ENCODE measurements around the gene GPD1.

Gene GPD1

GRCh38 chr12:50117057-50117622 lies 13.3 kb downstream of the GPD1 start:
- Histone ChIP-seq H3K4me1 (ENCODE audit: control insufficient read depth in 5 of 5, insufficient read depth in 5 of 5, low read length in 5 of 5) (peaks cover 0 to 33% (median 22%) of the 10 kb centered on the region in 5 donors), H3K36me3 (ENCODE audit: control insufficient read depth in 5 of 5, insufficient read depth in 5 of 5, low read length in 5 of 5) (peaks cover 4 to 40% (median 39%) of the 10 kb centered on the region in 5 donors), H3K27ac (ENCODE audit: low read depth, low read length) (peak overlapping the region; percentile 37), H3K9me3 (ENCODE audit: control insufficient read depth in 5 of 5, low read length in 5 of 5) (no peaks in the 10 kb centered on the region), H3K4me3 (ENCODE audit: low read depth in 1 of 5, low read length in 5 of 5) (no peak overlapping the region), H3K9ac (ENCODE audit: low read length in 5 of 5) (peak overlapping the region in 1 of 5 donors; percentile 37), H3K27me3 (ENCODE audit: control insufficient read depth in 5 of 5, insufficient read depth in 4 of 5, low read length in 5 of 5) (no peaks in the 10 kb centered on the region)

DNA sequence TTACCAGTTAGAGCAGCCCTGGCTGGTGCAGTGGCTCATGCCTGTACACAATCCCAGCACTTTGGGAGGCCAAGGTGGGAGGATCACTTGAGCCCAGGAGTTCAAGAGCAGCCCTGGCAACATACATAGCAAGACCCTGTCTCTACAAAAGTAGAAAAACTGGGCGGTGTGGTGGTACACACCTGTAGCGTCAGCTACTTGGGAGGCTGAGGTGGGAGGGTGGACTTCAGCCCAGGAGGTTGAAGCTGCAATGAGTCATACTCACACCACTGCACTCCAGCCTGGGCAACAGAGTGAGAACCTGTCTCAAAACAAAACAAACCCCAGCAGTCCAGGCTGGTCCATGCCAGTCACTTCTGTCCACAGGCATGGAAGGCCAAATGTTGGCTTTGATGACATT lies 15.6 kb downstream of the GPD1 start:
- Histone ChIP-seq H3K9ac (ENCODE audit: low read length in 5 of 5) (no peak overlapping the region), H3K27ac (ENCODE audit: low read depth, low read length) (no peak overlapping the region), H3K36me3 (ENCODE audit: control insufficient read depth in 5 of 5, insufficient read depth in 5 of 5, low read length in 5 of 5) (peaks cover 4 to 52% (median 45%) of the 10 kb centered on the region in 5 donors)

GRCh38 chr12:50120521-50120920 lies 16.7 kb downstream of the GPD1 start:
- H3K4me3 ChIP-seq (ENCODE audit: low read depth in 1 of 5, low read length in 5 of 5): no peak overlapping the region
- H3K9me3 ChIP-seq (ENCODE audit: control insufficient read depth in 5 of 5, low read length in 5 of 5): no peaks in the 10 kb centered on the region
- no peak overlapping the region for H3K9ac ChIP-seq (ENCODE audit: low read length in 5 of 5)
- H3K27ac ChIP-seq (ENCODE audit: low read depth, low read length): no peak overlapping the region
- peaks cover 0 to 18% (median 14%) of the 10 kb centered on the region in 5 donors for H3K4me1 ChIP-seq (ENCODE audit: control insufficient read depth in 5 of 5, insufficient read depth in 5 of 5, low read length in 5 of 5)
- peaks cover 4 to 51% (median 43%) of the 10 kb centered on the region in 5 donors for H3K36me3 ChIP-seq (ENCODE audit: control insufficient read depth in 5 of 5, insufficient read depth in 5 of 5, low read length in 5 of 5)
- H3K27me3 ChIP-seq (ENCODE audit: control insufficient read depth in 5 of 5, insufficient read depth in 4 of 5, low read length in 5 of 5): no peaks in the 10 kb centered on the region

More for the DNA sequence above, 15.6 kb downstream of the GPD1 start:
- no peaks in the 10 kb centered on the region for H3K27me3 ChIP-seq (ENCODE audit: control insufficient read depth in 5 of 5, insufficient read depth in 4 of 5, low read length in 5 of 5)
- H3K9me3 ChIP-seq (ENCODE audit: control insufficient read depth in 5 of 5, low read length in 5 of 5): no peaks in the 10 kb centered on the region
- peaks cover 0 to 17% (median 7%) of the 10 kb centered on the region in 5 donors for H3K4me1 ChIP-seq (ENCODE audit: control insufficient read depth in 5 of 5, insufficient read depth in 5 of 5, low read length in 5 of 5)
- H3K4me3 ChIP-seq (ENCODE audit: low read depth in 1 of 5, low read length in 5 of 5): no peak overlapping the region

DNA sequence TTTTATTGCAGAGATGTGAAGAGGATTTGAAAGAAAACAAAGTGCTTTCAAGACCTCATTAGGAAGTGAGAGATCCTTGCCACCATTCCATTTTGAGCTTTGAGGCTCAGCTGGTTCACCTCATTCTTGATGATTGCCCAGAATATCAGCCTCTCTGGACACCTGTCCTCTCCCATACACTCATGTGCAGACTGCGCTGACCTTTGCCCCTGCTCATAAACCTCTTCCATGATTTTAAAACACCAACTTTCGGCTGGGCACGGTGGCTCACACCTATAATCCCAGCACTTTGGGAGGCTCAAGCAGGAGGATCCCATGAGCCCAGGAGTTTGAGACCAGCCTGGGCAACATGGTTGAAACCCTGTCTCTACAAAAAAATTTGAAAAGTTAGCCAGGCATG lies 17.1 kb downstream of the GPD1 start:
- no peak overlapping the region for H3K9ac ChIP-seq (ENCODE audit: low read length in 5 of 5)
- H3K27me3 ChIP-seq (ENCODE audit: control insufficient read depth in 5 of 5, insufficient read depth in 4 of 5, low read length in 5 of 5): no peaks in the 10 kb centered on the region
- no peaks in the 10 kb centered on the region for H3K9me3 ChIP-seq (ENCODE audit: control insufficient read depth in 5 of 5, low read length in 5 of 5)
- H3K4me1 ChIP-seq (ENCODE audit: control insufficient read depth in 5 of 5, insufficient read depth in 5 of 5, low read length in 5 of 5): peaks cover 0 to 20% (median 12%) of the 10 kb centered on the region in 5 donors
- H3K4me3 ChIP-seq (ENCODE audit: low read depth in 1 of 5, low read length in 5 of 5): no peak overlapping the region
- H3K27ac ChIP-seq (ENCODE audit: low read depth, low read length): no peak overlapping the region
- H3K36me3 ChIP-seq (ENCODE audit: control insufficient read depth in 5 of 5, insufficient read depth in 5 of 5, low read length in 5 of 5): peaks cover 7 to 49% (median 39%) of the 10 kb centered on the region in 5 donors

GRCh38 chr12:50121641-50122040 lies 17.8 kb downstream of the GPD1 start:
- Histone ChIP-seq H3K36me3 (ENCODE audit: control insufficient read depth in 5 of 5, insufficient read depth in 5 of 5, low read length in 5 of 5) (peaks cover 7 to 46% (median 36%) of the 10 kb centered on the region in 5 donors), H3K4me3 (ENCODE audit: low read depth in 1 of 5, low read length in 5 of 5) (no peak overlapping the region)

GRCh38 chr12:50123203-50123602 lies 19.4 kb downstream of the GPD1 start:
- H3K4me3 ChIP-seq (ENCODE audit: low read depth in 1 of 5, low read length in 5 of 5): no peak overlapping the region
- peaks cover 7 to 56% (median 44%) of the 10 kb centered on the region in 5 donors for H3K36me3 ChIP-seq (ENCODE audit: control insufficient read depth in 5 of 5, insufficient read depth in 5 of 5, low read length in 5 of 5)
- no peaks in the 10 kb centered on the region for H3K9me3 ChIP-seq (ENCODE audit: control insufficient read depth in 5 of 5, low read length in 5 of 5)
- H3K4me1 ChIP-seq (ENCODE audit: control insufficient read depth in 5 of 5, insufficient read depth in 5 of 5, low read length in 5 of 5): peaks cover 0 to 8% (median 7%) of the 10 kb centered on the region in 5 donors
- no peak overlapping the region for H3K9ac ChIP-seq (ENCODE audit: low read length in 5 of 5)
- no peak overlapping the region for H3K27ac ChIP-seq (ENCODE audit: low read depth, low read length)
- H3K27me3 ChIP-seq (ENCODE audit: control insufficient read depth in 5 of 5, insufficient read depth in 4 of 5, low read length in 5 of 5): no peaks in the 10 kb centered on the region

More at GRCh38 chr12:50121641-50122040, 17.8 kb downstream of the GPD1 start:
- Histone ChIP-seq H3K27ac (ENCODE audit: low read depth, low read length) (no peak overlapping the region), H3K9ac (ENCODE audit: low read length in 5 of 5) (no peak overlapping the region), H3K27me3 (ENCODE audit: control insufficient read depth in 5 of 5, insufficient read depth in 4 of 5, low read length in 5 of 5) (no peaks in the 10 kb centered on the region), H3K4me1 (ENCODE audit: control insufficient read depth in 5 of 5, insufficient read depth in 5 of 5, low read length in 5 of 5) (peaks cover 0 to 15% (median 7%) of the 10 kb centered on the region in 5 donors), H3K9me3 (ENCODE audit: control insufficient read depth in 5 of 5, low read length in 5 of 5) (no peaks in the 10 kb centered on the region)

GRCh38 chr12:50127546-50127945 lies 23.7 kb downstream of the GPD1 start:
- Histone ChIP-seq H3K9me3 (ENCODE audit: control insufficient read depth in 5 of 5, low read length in 5 of 5) (no peaks in the 10 kb centered on the region), H3K27me3 (ENCODE audit: control insufficient read depth in 5 of 5, insufficient read depth in 4 of 5, low read length in 5 of 5) (no peaks in the 10 kb centered on the region), H3K36me3 (ENCODE audit: control insufficient read depth in 5 of 5, insufficient read depth in 5 of 5, low read length in 5 of 5) (peaks cover 5 to 43% (median 33%) of the 10 kb centered on the region in 5 donors), H3K9ac (ENCODE audit: low read length in 5 of 5) (no peak overlapping the region), H3K27ac (ENCODE audit: low read depth, low read length) (no peak overlapping the region), H3K4me3 (ENCODE audit: low read depth in 1 of 5, low read length in 5 of 5) (no peak overlapping the region), H3K4me1 (ENCODE audit: control insufficient read depth in 5 of 5, insufficient read depth in 5 of 5, low read length in 5 of 5) (peaks cover 0 to 8% (median 7%) of the 10 kb centered on the region in 5 donors)

GRCh38 chr12:50129290-50129689 lies 25.5 kb downstream of the GPD1 start:
- Histone ChIP-seq H3K36me3 (ENCODE audit: control insufficient read depth in 5 of 5, insufficient read depth in 5 of 5, low read length in 5 of 5) (peaks cover 5 to 51% (median 45%) of the 10 kb centered on the region in 5 donors), H3K4me3 (ENCODE audit: low read depth in 1 of 5, low read length in 5 of 5) (no peak overlapping the region), H3K27ac (ENCODE audit: low read depth, low read length) (no peak overlapping the region), H3K27me3 (ENCODE audit: control insufficient read depth in 5 of 5, insufficient read depth in 4 of 5, low read length in 5 of 5) (no peaks in the 10 kb centered on the region), H3K9me3 (ENCODE audit: control insufficient read depth in 5 of 5, low read length in 5 of 5) (no peaks in the 10 kb centered on the region), H3K4me1 (ENCODE audit: control insufficient read depth in 5 of 5, insufficient read depth in 5 of 5, low read length in 5 of 5) (peaks cover 0 to 11% (median 7%) of the 10 kb centered on the region in 5 donors), H3K9ac (ENCODE audit: low read length in 5 of 5) (no peak overlapping the region)

- H3K4me3 ChIP-seq (ENCODE audit: low read depth in 1 of 5, low read length in 5 of 5): no peak overlapping the region
- peaks cover 10 to 69% (median 48%) of the 10 kb centered on the region in 5 donors for H3K36me3 ChIP-seq (ENCODE audit: control insufficient read depth in 5 of 5, insufficient read depth in 5 of 5, low read length in 5 of 5)
- H3K9ac ChIP-seq (ENCODE audit: low read length in 5 of 5): no peak overlapping the region
- no peaks in the 10 kb centered on the region for H3K27me3 ChIP-seq (ENCODE audit: control insufficient read depth in 5 of 5, insufficient read depth in 4 of 5, low read length in 5 of 5)
- no peaks in the 10 kb centered on the region for H3K9me3 ChIP-seq (ENCODE audit: control insufficient read depth in 5 of 5, low read length in 5 of 5)
- no peak overlapping the region for H3K27ac ChIP-seq (ENCODE audit: low read depth, low read length)
- H3K4me1 ChIP-seq (ENCODE audit: control insufficient read depth in 5 of 5, insufficient read depth in 5 of 5, low read length in 5 of 5): peaks cover 0 to 9% (median 0%) of the 10 kb centered on the region in 5 donors
Observed at GRCh38 chr12:50132505-50133135, 28.8 kb downstream of the GPD1 start.

- Histone ChIP-seq H3K27me3 (ENCODE audit: control insufficient read depth in 5 of 5, insufficient read depth in 4 of 5, low read length in 5 of 5) (no peaks in the 10 kb centered on the region), H3K36me3 (ENCODE audit: control insufficient read depth in 5 of 5, insufficient read depth in 5 of 5, low read length in 5 of 5) (peaks cover under 1 to 18% (median 3%) of the 10 kb centered on the region in 5 donors)
Observed at GRCh38 chr12:50142993-50143392, 39.2 kb downstream of the GPD1 start.

More at GRCh38 chr12:50142993-50143392, 39.2 kb downstream of the GPD1 start:
- H3K4me3 ChIP-seq (ENCODE audit: low read depth in 1 of 5, low read length in 5 of 5): no peak overlapping the region
- no peaks in the 10 kb centered on the region for H3K4me1 ChIP-seq (ENCODE audit: control insufficient read depth in 5 of 5, insufficient read depth in 5 of 5, low read length in 5 of 5)
- no peaks in the 10 kb centered on the region for H3K9me3 ChIP-seq (ENCODE audit: control insufficient read depth in 5 of 5, low read length in 5 of 5)
- no peak overlapping the region for H3K27ac ChIP-seq (ENCODE audit: low read depth, low read length)
- no peak overlapping the region for H3K9ac ChIP-seq (ENCODE audit: low read length in 5 of 5)

All from subcutaneous abdominal adipose tissue (tissue), 5 donors.